ENCODE measurements around the gene KRTAP5-6.
A peak's percentile ranks its signal among the peaks of the same experiment; 100 is the strongest.
"Not testable (repeated sequence)": the region's sequence is repeated elsewhere in the genome, so short reads cannot be mapped to it uniquely, and the experiment has no call there.

KRTAP5-6 gene

GRCh38 chr11:1673446-1674172 lies 23.4 kb upstream of the KRTAP5-6 start:
- Histone ChIP-seq H3K36me3 (no peaks in the 10 kb centered on the region), H3K4me3 (no peak overlapping the region), H3K9ac (no peak overlapping the region), H3K9me3 (no peaks in the 10 kb centered on the region), H3K27ac (no peak overlapping the region), H3K4me2 (no peak overlapping the region), H3K27me3 (peaks cover 16% of the 10 kb centered on the region), H4K20me1 (no peaks in the 10 kb centered on the region; the same call in 1 of the 2 replicates), H3K4me1 (no peaks in the 10 kb centered on the region; the same call in 1 of the 2 replicates)
- no peak for TF ChIP-seq Cebpa-rat (IDR thresholded peaks at IDR 0.05)

GRCh38 chr11:1674173-1675131 lies 22.5 kb upstream of the KRTAP5-6 start:
- Histone ChIP-seq H4K20me1 (no peaks in the 10 kb centered on the region), H3K4me1 (no peaks in the 10 kb centered on the region), H3K36me3 (no peaks in the 10 kb centered on the region), H3K9ac (no peak overlapping the region), H3K27ac (no peak overlapping the region), H3K4me2 (no peak overlapping the region), H3K4me3 (no peak overlapping the region), H3K9me3 (no peaks in the 10 kb centered on the region), H3K27me3 (peaks cover 7% of the 10 kb centered on the region)
- no peak for TF ChIP-seq Cebpa-rat (IDR thresholded peaks at IDR 0.05)

GRCh38 chr11:1675536-1676228 lies 21.3 kb upstream of the KRTAP5-6 start:
- no peak overlapping the region for H3K27ac ChIP-seq
- H3K4me3 ChIP-seq = no peak overlapping the region
- no peak overlapping the region for H3K9ac ChIP-seq
- no peaks in the 10 kb centered on the region for H3K36me3 ChIP-seq
- H3K4me2 ChIP-seq = no peak overlapping the region
- H4K20me1 ChIP-seq = no peaks in the 10 kb centered on the region
- H3K9me3 ChIP-seq = peaks cover 6% of the 10 kb centered on the region
- H3K4me1 ChIP-seq = no peaks in the 10 kb centered on the region
- H3K27me3 ChIP-seq = no peaks in the 10 kb centered on the region
- TF ChIP-seq Cebpa-rat (IDR thresholded peaks at IDR 0.05) = no peak

- H3K9me3 ChIP-seq = peaks cover 6% of the 10 kb centered on the region
- H3K4me1 ChIP-seq = no peaks in the 10 kb centered on the region
- TF ChIP-seq Cebpa-rat (IDR thresholded peaks at IDR 0.05) = no peak
- no peak overlapping the region for H3K9ac ChIP-seq
- H3K36me3 ChIP-seq = no peaks in the 10 kb centered on the region
- H3K27me3 ChIP-seq = no peaks in the 10 kb centered on the region
- no peak overlapping the region for H3K27ac ChIP-seq
- H3K4me2 ChIP-seq = no peak overlapping the region
- H4K20me1 ChIP-seq = no peaks in the 10 kb centered on the region
- no peak overlapping the region for H3K4me3 ChIP-seq
Measured at GRCh38 chr11:1676229-1676740, 20.7 kb upstream of the KRTAP5-6 start.

GRCh38 chr11:1679881-1680280 lies 17.1 kb upstream of the KRTAP5-6 start:
- Histone ChIP-seq H3K27ac (no peak overlapping the region), H3K4me2 (no peak overlapping the region), H3K36me3 (no peaks in the 10 kb centered on the region), H3K27me3 (no peaks in the 10 kb centered on the region), H3K9me3 (peaks cover 6% of the 10 kb centered on the region), H3K9ac (no peak overlapping the region), H3K4me1 (peaks cover 16% of the 10 kb centered on the region), H4K20me1 (no peaks in the 10 kb centered on the region), H3K4me3 (no peak overlapping the region)
- TF ChIP-seq Cebpa-rat (IDR thresholded peaks at IDR 0.05) = no peak

GRCh38 chr11:1682225-1682905 lies 14.6 kb upstream of the KRTAP5-6 start:
- Histone ChIP-seq H3K9ac (no peak overlapping the region), H3K9me3 (peaks cover 6% of the 10 kb centered on the region), H3K4me1 (peaks cover 16% of the 10 kb centered on the region), H3K4me3 (no peak overlapping the region), H3K36me3 (no peaks in the 10 kb centered on the region), H3K27ac (no peak overlapping the region; the same call in 1 of the 2 replicates), H4K20me1 (no peaks in the 10 kb centered on the region), H3K4me2 (peak overlapping the region; percentile 72), H3K27me3 (no peaks in the 10 kb centered on the region)
- no peak for TF ChIP-seq Cebpa-rat (IDR thresholded peaks at IDR 0.05)

- H3K36me3 ChIP-seq, H3K9ac ChIP-seq, H3K27me3 ChIP-seq, H3K9me3 ChIP-seq, H3K4me2 ChIP-seq, H4K20me1 ChIP-seq, H3K27ac ChIP-seq, H3K4me3 ChIP-seq: not testable (repeated sequence)
- peaks cover 17% of the 10 kb centered on the region for H3K4me1 ChIP-seq
Measured at GRCh38 chr11:1683216-1683615, 13.8 kb upstream of the KRTAP5-6 start.

GRCh38 chr11:1683904-1684572 lies 13.0 kb upstream of the KRTAP5-6 start:
- peaks cover 25% of the 10 kb centered on the region for H3K4me1 ChIP-seq
- H4K20me1 ChIP-seq, H3K9me3 ChIP-seq, H3K9ac ChIP-seq, H3K4me2 ChIP-seq, H3K4me3 ChIP-seq, H3K36me3 ChIP-seq, H3K27ac ChIP-seq, H3K27me3 ChIP-seq: not testable (repeated sequence)

GRCh38 chr11:1684886-1685874 lies 11.8 kb upstream of the KRTAP5-6 start:
- not testable (repeated sequence) for H3K27ac ChIP-seq, H3K9ac ChIP-seq, H3K36me3 ChIP-seq

GRCh38 chr11:1686220-1686619 lies 10.8 kb upstream of the KRTAP5-6 start:
- not testable (repeated sequence) for H3K9me3 ChIP-seq, H3K36me3 ChIP-seq, H3K9ac ChIP-seq, H3K4me2 ChIP-seq, H3K27ac ChIP-seq, H3K4me3 ChIP-seq, H4K20me1 ChIP-seq
- peaks cover 23% of the 10 kb centered on the region for H3K27me3 ChIP-seq
- peaks cover 39% of the 10 kb centered on the region for H3K4me1 ChIP-seq

More at GRCh38 chr11:1684886-1685874, 11.8 kb upstream of the KRTAP5-6 start:
- H4K20me1 ChIP-seq, H3K4me2 ChIP-seq, H3K4me3 ChIP-seq, H3K9me3 ChIP-seq: not testable (repeated sequence)
- Histone ChIP-seq H3K4me1 (peaks cover 37% of the 10 kb centered on the region), H3K27me3 (peaks cover 12% of the 10 kb centered on the region)

GRCh38 chr11:1688336-1688947 lies 8.6 kb upstream of the KRTAP5-6 start:
- H3K9ac ChIP-seq, H3K4me3 ChIP-seq, H3K36me3 ChIP-seq, H3K9me3 ChIP-seq, H4K20me1 ChIP-seq, H3K27ac ChIP-seq: not testable (repeated sequence)
- Histone ChIP-seq H3K27me3 (peaks cover 39% of the 10 kb centered on the region), H3K4me1 (peaks cover 27% of the 10 kb centered on the region), H3K4me2 (0 out of 2 replicates have a peak overlapping the region, but pooled peaks have one; percentile 9)
